GM19099 (cell line): ENCODE measurements around the gene CAMSAP1.
A peak's percentile ranks its signal among the peaks of the same experiment; 100 is the strongest.

Source experiments
- POLR2A ChIP-seq: IDR thresholded peaks from 3 replicates; pipeline ENCODE4 v1.6.1; 2011; ENCODE audit warnings: low read depth; ENCODE audit not compliant: insufficient read length; ENCODE audit errors: extremely low read depth

Gene CAMSAP1

GRCh38 chr9:135893104-135893503, 14.2 kb downstream of the CAMSAP1 start:
- TF ChIP-seq POLR2A: no peak

GRCh38 chr9:135891027-135891631, 16.2 kb downstream of the CAMSAP1 start:
- TF ChIP-seq POLR2A: no peak

- TF ChIP-seq POLR2A: no peak
These were observed 16.9 kb downstream of the CAMSAP1 start for GRCh38 chr9:135890190-135891026.

GRCh38 chr9:135889564-135890189, 17.7 kb downstream of the CAMSAP1 start:
- TF ChIP-seq POLR2A: no peak

GRCh38 chr9:135888766-135889394, 18.5 kb downstream of the CAMSAP1 start:
- no peak for TF ChIP-seq POLR2A

GRCh38 chr9:135888126-135888765, 19.1 kb downstream of the CAMSAP1 start:
- no peak for TF ChIP-seq POLR2A

- peak; percentile 33 for TF ChIP-seq POLR2A
These were observed 19.7 kb downstream of the CAMSAP1 start for GRCh38 chr9:135887585-135888050.

GRCh38 chr9:135887021-135887507, 20.3 kb downstream of the CAMSAP1 start:
- no peak for TF ChIP-seq POLR2A

GRCh38 chr9:135886147-135886981, 21.0 kb downstream of the CAMSAP1 start:
- TF ChIP-seq POLR2A: no peak

GRCh38 chr9:135885100-135885853, 22.1 kb downstream of the CAMSAP1 start:
- no peak for TF ChIP-seq POLR2A

- TF ChIP-seq POLR2A: no peak
These were observed 22.9 kb downstream of the CAMSAP1 start for GRCh38 chr9:135884328-135885035.

- no peak for TF ChIP-seq POLR2A
These were observed 23.8 kb downstream of the CAMSAP1 start for GRCh38 chr9:135883410-135884089.
